ENCODE data around the gene ADGRE3.
"Not testable (repeated sequence)": the region's sequence is repeated elsewhere in the genome, so short reads cannot be mapped to it uniquely, and the experiment has no call there.

Gene ADGRE3

DNA sequence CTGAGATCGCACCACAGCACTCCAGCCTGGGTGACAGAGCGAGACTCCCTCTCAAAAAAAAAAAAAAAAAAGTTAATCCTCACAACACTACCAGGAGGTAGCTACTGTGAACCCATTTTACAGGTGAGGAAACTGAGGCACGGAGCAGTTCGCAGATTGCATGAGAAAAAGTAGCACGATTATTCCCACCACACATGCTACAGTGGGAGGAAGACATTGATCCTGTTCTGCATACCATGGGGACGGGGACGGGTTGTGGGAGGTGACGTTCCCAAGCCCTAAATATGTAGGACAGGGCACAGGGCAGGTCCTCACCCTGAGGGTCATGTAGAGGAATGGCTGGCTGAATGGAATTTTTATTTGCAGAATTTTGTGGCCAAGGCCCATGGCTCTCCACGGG, 68.0 kb downstream of the ADGRE3 start:
- no peak overlapping the region for H3K27ac ChIP-seq (ENCODE audit: low read depth, low read length, severe bottlenecking)
- WGBS, 2 experiments (ENCODE audit: insufficient coverage in 2 of 2): 74 to 77% methylated on average over 4 to 5 of the region's 9 CpGs
- H3K4me1 ChIP-seq (ENCODE audit: control insufficient read depth, insufficient read depth, low read length, poor library complexity, severe bottlenecking): no peaks in the 10 kb centered on the region
- H3K36me3 ChIP-seq (ENCODE audit: control insufficient read depth, insufficient read depth, low read length): no peaks in the 10 kb centered on the region
- no peak overlapping the region for H3K4me3 ChIP-seq (ENCODE audit: extremely low read depth, insufficient read depth, low read length, poor library complexity, severe bottlenecking)
- peaks cover 22% of the 10 kb centered on the region for H3K9me3 ChIP-seq (ENCODE audit: control insufficient read depth, low read length)

DNA sequence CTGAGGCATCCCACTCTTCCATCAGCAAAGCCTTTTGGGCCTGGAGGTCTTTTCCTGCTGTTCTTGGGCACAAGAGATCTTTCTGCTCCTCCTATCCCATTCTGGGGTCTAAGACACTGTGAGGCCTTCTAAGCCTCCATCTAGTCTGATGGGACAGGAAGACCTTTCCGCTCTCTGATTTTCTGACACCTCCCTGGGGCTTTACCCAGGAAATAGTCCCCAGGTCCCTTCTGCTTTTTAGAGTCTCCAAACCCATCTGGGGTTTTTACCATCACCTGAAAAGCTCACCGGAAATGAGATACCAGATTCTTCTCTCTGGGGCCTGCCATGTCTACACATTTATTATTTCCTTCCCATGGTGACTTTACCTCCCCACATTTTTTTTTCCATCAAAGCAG, 70.7 kb downstream of the ADGRE3 start:
- WGBS, 2 experiments (ENCODE audit: insufficient coverage in 2 of 2): 78 to 83% methylated on average over 2 of the region's 2 CpGs

DNA sequence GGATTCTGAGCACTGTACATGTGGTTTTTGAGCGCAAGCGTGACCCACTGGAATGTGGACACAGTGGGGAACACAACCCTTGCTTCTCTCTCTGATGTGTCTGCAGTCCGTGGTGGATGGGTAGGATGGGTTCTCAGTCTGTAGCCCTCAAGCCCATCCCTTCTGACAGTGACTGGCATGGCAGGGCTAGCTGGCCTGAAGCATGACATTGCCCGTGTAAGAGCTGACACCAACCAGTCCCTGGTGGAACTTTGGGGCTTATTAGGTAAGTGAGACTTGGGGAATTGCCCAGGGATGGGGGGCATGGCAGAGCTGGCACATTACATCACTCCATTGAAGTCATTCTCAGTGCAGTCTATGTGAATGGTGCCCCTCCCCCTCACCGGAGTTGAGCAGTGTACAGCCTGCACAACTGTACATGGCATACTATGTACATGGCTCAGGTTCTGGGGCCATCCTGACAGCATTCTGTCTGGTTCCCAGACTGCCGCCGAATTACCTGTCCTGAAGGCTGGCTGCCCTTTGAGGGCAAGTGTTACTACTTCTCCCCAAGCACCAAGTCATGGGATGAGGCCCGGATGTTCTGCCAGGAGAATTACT, 75.0 kb downstream of the ADGRE3 start:
- Histone ChIP-seq H3K36me3 (ENCODE audit: control insufficient read depth, insufficient read depth, low read length) (no peaks in the 10 kb centered on the region), H3K27ac (ENCODE audit: low read depth, low read length, severe bottlenecking) (no peak overlapping the region), H3K9me3 (ENCODE audit: control insufficient read depth, low read length) (peaks cover 16% of the 10 kb centered on the region), H3K4me3 (ENCODE audit: extremely low read depth, insufficient read depth, low read length, poor library complexity, severe bottlenecking) (no peak overlapping the region), H3K4me1 (ENCODE audit: control insufficient read depth, insufficient read depth, low read length, poor library complexity, severe bottlenecking) (no peaks in the 10 kb centered on the region)
- WGBS, 2 experiments (ENCODE audit: insufficient coverage in 2 of 2): 60 to 78% methylated on average over 6 to 8 of the region's 8 CpGs

More for the DNA sequence above, 70.7 kb downstream of the ADGRE3 start:
- peaks cover 16% of the 10 kb centered on the region for H3K9me3 ChIP-seq (ENCODE audit: control insufficient read depth, low read length)
- no peak overlapping the region for H3K4me3 ChIP-seq (ENCODE audit: extremely low read depth, insufficient read depth, low read length, poor library complexity, severe bottlenecking)
- no peaks in the 10 kb centered on the region for H3K4me1 ChIP-seq (ENCODE audit: control insufficient read depth, insufficient read depth, low read length, poor library complexity, severe bottlenecking)
- no peaks in the 10 kb centered on the region for H3K36me3 ChIP-seq (ENCODE audit: control insufficient read depth, insufficient read depth, low read length)
- no peak overlapping the region for H3K27ac ChIP-seq (ENCODE audit: low read depth, low read length, severe bottlenecking)

GRCh38 chr19:14595558-14595957, 79.1 kb downstream of the ADGRE3 start:
- no peak overlapping the region for H3K4me3 ChIP-seq (ENCODE audit: extremely low read depth, insufficient read depth, low read length, poor library complexity, severe bottlenecking)

DNA sequence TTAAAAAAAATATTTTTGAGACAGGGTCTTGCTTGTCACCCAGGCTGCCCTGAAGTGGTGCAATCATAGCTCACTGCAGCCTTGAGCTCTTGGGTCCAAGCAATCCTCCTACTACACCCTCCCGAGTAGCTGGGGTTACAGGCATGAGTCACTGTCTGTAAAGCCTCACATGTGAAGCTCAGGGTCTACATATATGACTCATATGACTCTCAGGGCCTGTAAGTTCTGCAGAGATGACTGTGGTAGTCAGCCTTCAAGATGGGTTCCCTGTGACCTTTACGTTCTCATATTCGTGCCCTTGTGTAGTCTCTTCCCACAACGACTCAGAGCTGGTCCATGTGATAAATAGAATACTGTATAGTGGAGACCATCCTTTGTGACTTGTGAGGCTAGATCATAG, 85.2 kb downstream of the ADGRE3 start:
- WGBS, 2 experiments (ENCODE audit: insufficient coverage in 2 of 2): no CpG with 5 or more reads among the region's 4 CpGs
- H3K4me3 ChIP-seq (ENCODE audit: extremely low read depth, insufficient read depth, low read length, poor library complexity, severe bottlenecking); H3K36me3 ChIP-seq (ENCODE audit: control insufficient read depth, insufficient read depth, low read length); H3K9me3 ChIP-seq (ENCODE audit: control insufficient read depth, low read length); H3K4me1 ChIP-seq (ENCODE audit: control insufficient read depth, insufficient read depth, low read length, poor library complexity, severe bottlenecking); H3K27ac ChIP-seq (ENCODE audit: low read depth, low read length, severe bottlenecking): not testable (repeated sequence)

More at GRCh38 chr19:14595558-14595957, 79.1 kb downstream of the ADGRE3 start:
- Histone ChIP-seq H3K27ac (ENCODE audit: low read depth, low read length, severe bottlenecking) (no peak overlapping the region), H3K36me3 (ENCODE audit: control insufficient read depth, insufficient read depth, low read length) (no peaks in the 10 kb centered on the region), H3K9me3 (ENCODE audit: control insufficient read depth, low read length) (peaks cover 16% of the 10 kb centered on the region), H3K4me1 (ENCODE audit: control insufficient read depth, insufficient read depth, low read length, poor library complexity, severe bottlenecking) (no peaks in the 10 kb centered on the region)
- 81 to 83% methylated on average over 3 of the region's 3 CpGs for WGBS, 2 experiments (ENCODE audit: insufficient coverage in 2 of 2)

- not testable (repeated sequence) for H3K27ac ChIP-seq (ENCODE audit: low read depth, low read length, severe bottlenecking); H3K4me1 ChIP-seq (ENCODE audit: control insufficient read depth, insufficient read depth, low read length, poor library complexity, severe bottlenecking); H3K9me3 ChIP-seq (ENCODE audit: control insufficient read depth, low read length); H3K4me3 ChIP-seq (ENCODE audit: extremely low read depth, insufficient read depth, low read length, poor library complexity, severe bottlenecking); H3K36me3 ChIP-seq (ENCODE audit: control insufficient read depth, insufficient read depth, low read length)
- WGBS, 2 experiments (ENCODE audit: insufficient coverage in 2 of 2): 43 to 57% methylated on average over 1 of the region's 3 CpGs
Measured at GRCh38 chr19:14585187-14585586, 89.5 kb downstream of the ADGRE3 start.

DNA sequence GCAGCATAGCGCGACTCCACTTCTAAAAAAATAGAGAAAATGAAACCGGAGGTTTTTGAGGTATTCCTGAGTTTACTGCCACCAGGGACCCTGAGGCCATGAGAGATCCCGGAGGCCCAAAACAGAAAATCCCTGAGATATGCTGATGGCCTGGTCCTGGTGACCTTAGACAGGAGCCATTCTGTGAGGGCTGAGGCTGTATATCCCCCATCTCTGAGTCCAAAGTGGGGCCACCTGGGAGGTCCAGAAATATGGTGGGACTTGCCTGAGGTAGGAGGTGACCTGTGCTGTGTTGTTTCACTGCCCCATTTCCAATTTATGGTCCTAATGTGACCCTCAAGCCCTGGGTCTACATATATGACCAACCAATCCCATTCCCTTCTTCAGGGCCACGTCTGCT, 90.3 kb downstream of the ADGRE3 start:
- not testable (repeated sequence) for H3K27ac ChIP-seq (ENCODE audit: low read depth, low read length, severe bottlenecking); H3K4me1 ChIP-seq (ENCODE audit: control insufficient read depth, insufficient read depth, low read length, poor library complexity, severe bottlenecking); H3K9me3 ChIP-seq (ENCODE audit: control insufficient read depth, low read length); H3K36me3 ChIP-seq (ENCODE audit: control insufficient read depth, insufficient read depth, low read length); H3K4me3 ChIP-seq (ENCODE audit: extremely low read depth, insufficient read depth, low read length, poor library complexity, severe bottlenecking)
- 80 to 88% methylated on average over 1 to 4 of the region's 5 CpGs for WGBS, 2 experiments (ENCODE audit: insufficient coverage in 2 of 2)

DNA sequence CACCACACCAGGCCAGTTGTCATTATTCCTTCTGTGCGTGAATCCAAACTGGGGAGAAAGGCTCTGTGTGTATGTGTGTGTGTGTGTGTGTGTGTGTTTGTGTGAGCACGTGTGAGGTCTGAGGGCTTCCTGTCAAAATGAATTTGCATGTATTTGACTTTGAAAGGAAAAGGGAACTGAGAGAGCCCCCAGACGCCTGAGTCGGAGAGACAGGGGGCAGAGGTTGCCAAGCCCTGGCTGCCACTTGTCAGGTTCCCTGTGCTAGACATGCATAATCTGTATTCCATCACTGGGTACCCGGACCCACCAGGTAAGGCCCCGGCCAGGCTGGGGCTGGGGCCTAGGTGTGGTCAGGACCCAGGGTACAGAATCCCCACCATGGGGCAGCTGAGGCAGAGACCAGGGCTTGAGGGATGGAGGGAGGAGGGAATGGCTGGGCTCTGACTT, 91.7 kb downstream of the ADGRE3 start, which contains the start of gene CLEC17A:
Gene CLEC17A (plus strand): TSS at position 191 of the 447 bp plus-strand sequence. CDS start 77 bp downstream, at position 268.
- Histone ChIP-seq H3K36me3 (ENCODE audit: control insufficient read depth, insufficient read depth, low read length) (no peaks in the 10 kb centered on the region), H3K4me3 (ENCODE audit: extremely low read depth, insufficient read depth, low read length, poor library complexity, severe bottlenecking) (no peak within 1 kb of the TSS), H3K4me1 (ENCODE audit: control insufficient read depth, insufficient read depth, low read length, poor library complexity, severe bottlenecking) (no peaks in the 10 kb centered on the region), H3K9me3 (ENCODE audit: control insufficient read depth, low read length) (no peaks in the 10 kb centered on the region), H3K27ac (ENCODE audit: low read depth, low read length, severe bottlenecking) (no peak within 1 kb of the TSS)
- WGBS, 2 experiments (ENCODE audit: insufficient coverage in 2 of 2): 40 to 58% methylated on average over 3 to 4 of the region's 6 CpGs

DNA sequence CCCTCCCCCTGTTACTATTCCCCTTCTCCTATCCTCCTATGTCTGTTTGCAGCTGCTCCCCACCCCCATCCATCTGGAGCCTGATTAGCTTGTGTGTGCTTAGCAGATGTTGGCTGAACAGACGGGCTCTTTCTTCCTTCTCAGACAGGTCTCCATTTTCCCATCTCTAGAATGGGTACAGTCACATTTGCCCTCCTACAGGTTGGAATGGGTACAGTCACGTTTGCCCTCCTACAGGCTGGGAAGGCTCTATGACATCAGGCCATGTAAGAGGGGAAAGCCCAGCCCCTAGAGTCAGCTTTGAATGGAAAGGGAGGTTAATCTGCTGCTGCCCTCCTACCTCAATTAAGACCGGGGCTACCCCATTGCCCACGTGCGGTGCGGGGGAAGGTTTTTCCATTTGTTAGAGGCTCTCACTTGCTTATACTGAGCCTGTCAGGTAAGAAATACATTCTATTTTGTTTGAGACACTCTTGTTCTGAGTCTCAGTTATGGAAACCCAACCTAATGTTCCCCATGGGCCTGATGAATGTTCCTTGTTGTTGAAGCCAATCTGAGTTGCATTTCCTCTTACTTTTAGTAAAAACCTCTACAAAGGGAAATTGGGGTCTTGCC, 93.9 kb downstream of the ADGRE3 start:
- no peak overlapping the region for H3K27ac ChIP-seq (ENCODE audit: low read depth, low read length, severe bottlenecking)
- H3K9me3 ChIP-seq (ENCODE audit: control insufficient read depth, low read length): no peaks in the 10 kb centered on the region
- no peaks in the 10 kb centered on the region for H3K36me3 ChIP-seq (ENCODE audit: control insufficient read depth, insufficient read depth, low read length)
- H3K4me3 ChIP-seq (ENCODE audit: extremely low read depth, insufficient read depth, low read length, poor library complexity, severe bottlenecking): no peak overlapping the region
- H3K4me1 ChIP-seq (ENCODE audit: control insufficient read depth, insufficient read depth, low read length, poor library complexity, severe bottlenecking): no peaks in the 10 kb centered on the region
- 71% methylated on average over 3 of the region's 6 CpGs; no CpG with 5 or more reads in 1 of the 2 experiments for WGBS, 2 experiments (ENCODE audit: insufficient coverage in 2 of 2)

DNA sequence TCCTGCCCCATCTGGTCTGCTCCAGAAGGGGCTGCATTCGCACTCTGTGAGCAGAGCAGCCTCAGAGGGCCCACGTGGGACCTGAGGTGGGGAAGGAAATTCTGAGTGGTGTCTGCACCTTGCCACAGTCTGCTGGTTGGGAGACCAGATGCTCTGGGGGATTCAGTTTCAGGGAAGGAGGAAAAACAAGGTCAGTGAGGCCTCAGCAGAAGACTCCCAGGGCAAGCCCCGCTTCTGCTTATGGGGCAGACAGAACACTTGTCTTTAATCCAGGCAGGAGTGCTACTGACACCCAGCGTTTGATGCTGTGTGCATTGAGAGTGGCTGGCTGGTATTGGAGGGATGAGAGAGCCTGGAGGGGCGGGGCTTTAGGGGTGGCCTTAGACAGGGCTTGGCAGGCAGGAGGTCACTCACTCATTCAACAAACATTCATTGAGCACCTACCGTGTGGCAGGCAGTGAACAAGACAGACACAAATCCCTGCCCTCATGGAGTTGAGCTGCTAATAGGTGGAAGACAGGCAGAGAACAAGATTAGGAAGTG, 96.7 kb downstream of the ADGRE3 start:
- no peak overlapping the region for H3K4me3 ChIP-seq (ENCODE audit: extremely low read depth, insufficient read depth, low read length, poor library complexity, severe bottlenecking)
- 58 to 85% methylated on average over 2 to 3 of the region's 6 CpGs for WGBS, 2 experiments (ENCODE audit: insufficient coverage in 2 of 2)
- no peaks in the 10 kb centered on the region for H3K9me3 ChIP-seq (ENCODE audit: control insufficient read depth, low read length)
- no peak overlapping the region for H3K27ac ChIP-seq (ENCODE audit: low read depth, low read length, severe bottlenecking)
- no peaks in the 10 kb centered on the region for H3K36me3 ChIP-seq (ENCODE audit: control insufficient read depth, insufficient read depth, low read length)
- H3K4me1 ChIP-seq (ENCODE audit: control insufficient read depth, insufficient read depth, low read length, poor library complexity, severe bottlenecking): peaks cover 4% of the 10 kb centered on the region

DNA sequence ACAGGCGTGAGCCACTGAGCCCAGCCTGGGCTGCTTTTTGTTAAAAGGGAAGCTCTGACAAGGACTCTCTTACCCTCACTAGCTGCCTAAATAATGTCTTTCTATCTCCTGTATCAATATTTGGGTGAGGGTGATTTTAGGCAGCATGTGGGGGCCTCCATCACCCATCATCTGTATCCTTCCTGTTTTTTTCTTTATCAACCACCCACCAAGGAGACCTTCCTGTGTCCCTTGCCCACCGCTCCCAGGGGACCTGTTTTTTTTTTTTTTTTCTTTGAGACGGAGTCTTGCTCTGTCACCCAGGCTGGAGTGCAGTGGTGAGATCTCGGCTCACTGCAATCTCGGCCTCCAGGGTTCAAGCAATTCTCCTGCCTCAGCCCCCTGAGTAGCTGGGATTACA, 97.4 kb downstream of the ADGRE3 start:
- H3K27ac ChIP-seq (ENCODE audit: low read depth, low read length, severe bottlenecking): no peak overlapping the region
- no peaks in the 10 kb centered on the region for H3K9me3 ChIP-seq (ENCODE audit: control insufficient read depth, low read length)
- H3K4me3 ChIP-seq (ENCODE audit: extremely low read depth, insufficient read depth, low read length, poor library complexity, severe bottlenecking): no peak overlapping the region
- H3K4me1 ChIP-seq (ENCODE audit: control insufficient read depth, insufficient read depth, low read length, poor library complexity, severe bottlenecking): peaks cover 4% of the 10 kb centered on the region
- WGBS, 2 experiments (ENCODE audit: insufficient coverage in 2 of 2): 73 to 88% methylated on average over 2 to 5 of the region's 5 CpGs
- H3K36me3 ChIP-seq (ENCODE audit: control insufficient read depth, insufficient read depth, low read length): no peaks in the 10 kb centered on the region
